GM19099 (cell line): Measurements from ENCODE around the gene CIPC.

ENCODE experiments used
- POLR2A ChIP-seq: IDR thresholded peaks from 3 replicates; pipeline ENCODE4 v1.6.1; 2011; ENCODE audit warnings: low read depth; ENCODE audit not compliant: insufficient read length; ENCODE audit errors: extremely low read depth

The CIPC gene

GRCh38 chr14:77105145-77105939, 7.3 kb downstream of the CIPC start:
- no peak for TF ChIP-seq POLR2A

GRCh38 chr14:77106666-77107065, 8.6 kb downstream of the CIPC start:
- TF ChIP-seq POLR2A: no peak

GRCh38 chr14:77107228-77107627, 9.2 kb downstream of the CIPC start:
- TF ChIP-seq POLR2A: no peak

GRCh38 chr14:77108753-77109152, 10.7 kb downstream of the CIPC start:
- no peak for TF ChIP-seq POLR2A

- no peak for TF ChIP-seq POLR2A
Observed at GRCh38 chr14:77109656-77110055, 11.6 kb downstream of the CIPC start.

- no peak for TF ChIP-seq POLR2A
Observed at GRCh38 chr14:77110286-77110685, 12.2 kb downstream of the CIPC start.

GRCh38 chr14:77111021-77111420, 13.0 kb downstream of the CIPC start:
- no peak for TF ChIP-seq POLR2A

- no peak for TF ChIP-seq POLR2A
Observed at GRCh38 chr14:77113644-77114043, 15.6 kb downstream of the CIPC start.

GRCh38 chr14:77114609-77115008, 16.6 kb downstream of the CIPC start:
- TF ChIP-seq POLR2A: no peak

GRCh38 chr14:77116172-77116817, 18.2 kb downstream of the CIPC start:
- TF ChIP-seq POLR2A: no peak

GRCh38 chr14:77119851-77120250, 21.8 kb downstream of the CIPC start:
- no peak for TF ChIP-seq POLR2A

GRCh38 chr14:77120771-77121743, 23.0 kb downstream of the CIPC start:
- no peak for TF ChIP-seq POLR2A

GRCh38 chr14:77122526-77123125, 24.6 kb downstream of the CIPC start:
- no peak for TF ChIP-seq POLR2A

GRCh38 chr14:77123381-77124325, 25.6 kb downstream of the CIPC start:
- no peak for TF ChIP-seq POLR2A
